PFSK-1 (cell line): ENCODE data around the gene STAT1.

Source experiments
- POLR2AphosphoS5 ChIP-seq: IDR thresholded peaks from 2 replicates; pipeline ENCODE4 v1.6.1; 2012; ENCODE audit warnings: low read depth, mild to moderate bottlenecking, control low read depth, low read length, moderate library complexity
- REST ChIP-seq, 2 experiments: IDR thresholded peaks; 2 replicates each; pipeline versions ENCODE4 v1.6.1 to v1.8.0; 2011 to 2012; ENCODE audit warnings: low read depth in 2 of 2, low read length in 2 of 2, control low read depth in 1 of 2, inconsistent platforms in 1 of 2, mild to moderate bottlenecking in 1 of 2, moderate library complexity in 1 of 2; ENCODE audit not compliant: insufficient read depth in 1 of 2

GRCh38 chr2:191009541-191010374, 4.2 kb downstream of the STAT1 start:
- no peak for TF ChIP-seq REST (IDR thresholded peaks at IDR 0.05; ENCODE audit: insufficient read depth in 1 of 2, low read depth in 2 of 2, low read length in 2 of 2)
- no peak for TF ChIP-seq POLR2AphosphoS5
